ENCODE data around the gene NT5DC4.
"Not testable (repeated sequence)": the region's sequence is repeated elsewhere in the genome, so short reads cannot be mapped to it uniquely, and the experiment has no call there.

The NT5DC4 gene

DNA sequence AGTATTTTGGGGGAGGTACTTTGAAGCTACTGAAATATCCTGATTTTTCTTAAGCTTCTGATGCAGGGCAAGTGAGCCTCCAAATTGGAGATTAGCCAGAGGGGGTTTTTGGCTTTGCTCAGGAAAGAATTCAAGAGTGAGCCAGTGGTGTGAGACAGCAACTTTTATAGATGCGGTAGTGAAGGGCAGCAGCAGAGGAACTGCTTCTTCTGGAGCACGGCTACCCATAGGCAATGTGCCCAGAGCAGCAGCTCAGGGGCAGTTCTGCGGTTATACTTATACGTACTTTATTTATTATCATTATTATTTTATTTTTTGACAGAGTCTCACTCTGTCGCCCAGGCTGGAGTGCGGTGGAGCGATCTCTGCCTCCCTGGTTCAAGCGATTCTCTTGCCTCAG, 19.8 kb upstream of the NT5DC4 start:
- no peak for DNase-seq

DNA sequence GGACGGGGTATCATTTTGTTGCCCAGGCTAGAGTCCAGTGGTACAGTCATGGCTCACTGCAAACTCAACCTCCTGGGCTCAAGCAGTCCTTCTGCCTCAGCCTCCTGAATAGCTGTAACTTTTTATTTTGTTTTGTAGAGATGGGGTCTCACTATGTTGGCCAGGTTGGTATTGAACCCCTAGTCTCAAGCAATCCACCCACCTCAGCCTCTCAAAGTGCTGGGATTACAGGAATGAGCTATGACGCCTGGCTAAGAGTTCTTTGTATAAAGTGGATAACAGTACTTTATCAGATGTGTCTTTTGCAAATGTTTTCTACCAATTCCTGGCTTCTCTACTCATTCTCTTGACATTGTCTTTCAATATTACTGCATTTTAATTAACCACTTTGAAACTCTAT, 17.1 kb upstream of the NT5DC4 start:
- DNase-seq = no peak

DNA sequence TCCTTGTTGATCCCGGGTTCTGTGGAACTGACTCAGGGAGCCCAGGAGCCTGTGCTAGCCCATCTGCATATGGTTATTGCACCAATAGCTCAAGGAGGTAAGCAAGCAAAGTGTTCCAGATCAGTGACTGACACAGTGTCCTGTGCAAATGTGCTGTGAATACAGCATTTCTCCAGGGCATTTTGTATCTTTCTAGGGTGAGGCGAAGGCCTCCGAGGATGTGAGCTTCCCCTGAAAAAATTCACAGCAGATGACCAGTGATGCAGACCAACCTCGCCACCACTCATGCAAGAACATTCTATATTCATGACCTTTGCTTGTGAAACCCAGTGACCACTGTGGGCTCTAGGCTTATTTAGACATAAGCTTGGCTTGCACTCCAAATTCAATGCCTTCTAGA, 15.2 kb upstream of the NT5DC4 start:
- no peak for DNase-seq

DNA sequence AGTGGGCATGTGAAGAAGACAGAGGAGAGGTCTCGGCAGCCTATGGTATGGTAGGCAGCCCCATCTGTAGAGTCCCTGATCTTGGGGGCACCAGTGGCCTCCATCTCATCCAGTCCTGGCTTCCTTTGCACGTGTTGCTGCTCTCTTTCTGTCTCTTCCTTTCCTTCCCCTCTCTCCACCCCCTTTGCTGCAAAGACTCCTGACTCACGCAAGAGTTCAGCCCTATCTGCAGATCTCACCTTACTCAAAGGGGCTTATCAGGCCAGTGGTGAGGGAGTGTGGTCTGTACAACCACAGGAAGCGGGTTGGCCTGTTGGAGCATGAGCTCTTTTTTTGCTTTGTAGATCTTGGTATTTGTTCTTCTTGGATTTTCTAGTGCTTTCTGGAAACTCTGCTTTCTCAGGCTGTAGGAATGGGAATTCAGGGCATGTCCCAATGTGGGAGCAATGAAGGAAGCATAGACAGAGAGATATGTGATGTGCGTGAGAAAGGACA, 14.6 kb upstream of the NT5DC4 start:
- DNase-seq = no peak

DNA sequence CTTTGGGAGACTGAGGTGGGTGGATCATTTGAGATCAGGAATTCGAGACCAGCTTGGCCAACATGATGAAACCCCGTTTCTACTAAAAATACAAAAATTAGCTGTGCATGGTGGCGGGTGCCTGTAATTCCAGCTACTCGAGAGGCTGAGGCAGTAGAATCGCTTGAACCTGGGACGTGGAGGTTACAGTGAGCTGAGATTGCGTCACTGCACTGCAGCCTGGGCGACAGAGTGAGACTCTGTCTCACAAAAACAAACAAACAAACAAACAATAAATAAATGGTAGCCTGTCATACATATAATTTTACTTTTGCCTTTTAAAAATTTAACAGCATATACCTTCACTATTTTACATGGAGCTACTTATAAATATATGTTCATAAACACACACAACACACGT, 13.9 kb upstream of the NT5DC4 start:
- DNase-seq = not testable (repeated sequence)

DNA sequence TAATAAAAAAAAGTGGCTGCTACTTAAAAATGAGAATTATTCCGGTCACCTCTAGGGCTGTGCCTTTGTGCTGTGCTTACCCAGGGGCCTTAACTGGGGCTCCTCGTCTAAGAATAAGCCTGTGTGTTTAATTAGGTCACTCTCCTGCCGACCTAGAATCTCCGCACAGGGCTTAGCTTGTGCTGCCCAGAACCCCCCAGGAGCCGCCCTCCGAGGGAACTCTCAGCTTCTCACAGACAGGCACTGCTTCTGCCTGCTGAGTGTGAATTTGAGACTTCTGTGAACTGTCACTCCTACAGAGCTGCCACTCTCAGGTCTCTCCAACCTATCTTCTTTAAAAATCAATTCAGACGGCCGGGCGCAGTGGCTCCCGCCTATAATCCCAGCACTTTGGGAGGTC, 11.9 kb upstream of the NT5DC4 start:
- DNase-seq = no peak

DNA sequence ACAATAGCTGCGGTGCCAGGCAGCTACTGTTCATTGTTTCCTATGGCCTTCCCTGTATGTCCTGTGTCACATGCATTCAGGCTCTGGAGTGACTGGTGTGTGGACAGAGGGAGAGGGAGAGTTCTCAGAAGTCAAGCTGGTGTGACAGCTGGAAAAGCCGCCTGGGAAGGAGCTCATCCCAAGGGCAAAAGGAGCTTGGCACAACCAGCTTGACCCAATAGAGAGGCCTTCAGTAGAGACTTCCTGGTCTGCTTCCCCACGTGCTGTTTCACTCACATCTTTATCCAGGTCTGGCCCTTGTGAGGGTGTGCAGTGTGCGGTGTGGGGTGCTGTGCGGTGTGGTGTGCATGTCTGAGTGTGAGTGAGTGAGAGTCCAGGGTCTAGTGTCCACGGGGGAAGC, 11.1 kb upstream of the NT5DC4 start:
- no peak for DNase-seq

DNA sequence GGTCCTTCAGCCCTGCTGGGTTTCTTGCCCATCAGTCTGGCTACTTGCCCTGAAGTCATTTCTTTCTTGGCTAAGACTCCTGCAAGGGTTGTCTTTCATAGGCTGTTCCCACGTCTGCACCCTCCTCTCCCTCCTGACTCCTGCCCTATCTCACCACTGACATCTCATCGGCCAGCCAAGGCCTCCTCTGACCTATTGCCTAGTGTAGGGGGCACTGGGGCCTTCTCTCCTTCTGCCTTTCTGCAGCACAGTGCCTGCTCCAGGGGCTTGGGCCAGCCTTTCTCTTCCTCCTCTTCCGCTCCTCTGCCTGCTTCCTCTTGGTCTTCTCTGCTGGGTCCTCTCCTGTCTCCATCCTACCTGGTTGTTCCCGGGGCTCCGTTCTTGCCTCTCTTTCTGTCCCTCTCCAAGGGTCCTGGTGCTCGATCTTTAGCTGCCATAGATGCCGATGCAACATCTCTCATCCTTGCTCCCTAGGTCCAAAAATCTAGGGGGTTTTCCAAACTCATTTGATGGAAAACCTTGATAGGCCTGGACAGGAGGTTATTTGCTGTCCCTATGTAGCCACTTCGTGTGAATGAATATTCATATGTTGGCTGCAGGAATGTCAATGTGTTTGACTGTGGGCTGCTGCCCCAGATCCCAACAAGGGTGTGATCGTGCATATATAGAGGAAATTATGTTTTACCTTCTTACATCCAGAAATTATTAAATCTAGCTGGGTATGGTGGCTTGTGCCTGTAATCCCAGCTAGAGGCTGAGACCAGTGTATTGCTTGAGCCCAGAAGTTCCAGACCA, 9.7 kb upstream of the NT5DC4 start:
- no peak for DNase-seq

DNA sequence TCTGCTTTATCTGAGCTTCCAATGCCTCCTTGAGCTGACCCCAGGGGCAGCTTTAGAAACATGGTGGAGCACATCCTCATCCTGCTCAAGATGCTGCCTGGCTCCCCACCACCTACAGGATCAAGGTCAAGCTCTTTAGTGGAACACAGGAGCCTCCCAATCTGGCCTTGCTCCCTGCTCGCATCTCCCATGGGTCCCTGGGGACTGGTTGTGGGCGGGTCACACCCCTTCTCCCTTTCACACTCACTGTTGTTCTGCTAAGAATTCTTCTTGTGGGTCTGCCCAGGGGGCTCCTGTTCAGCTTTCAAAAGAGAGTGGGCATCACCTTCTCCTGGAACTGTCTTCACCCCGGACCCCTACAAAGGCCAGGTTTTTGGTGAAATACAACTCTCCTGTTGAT, 8.4 kb upstream of the NT5DC4 start:
- no peak for DNase-seq

DNA sequence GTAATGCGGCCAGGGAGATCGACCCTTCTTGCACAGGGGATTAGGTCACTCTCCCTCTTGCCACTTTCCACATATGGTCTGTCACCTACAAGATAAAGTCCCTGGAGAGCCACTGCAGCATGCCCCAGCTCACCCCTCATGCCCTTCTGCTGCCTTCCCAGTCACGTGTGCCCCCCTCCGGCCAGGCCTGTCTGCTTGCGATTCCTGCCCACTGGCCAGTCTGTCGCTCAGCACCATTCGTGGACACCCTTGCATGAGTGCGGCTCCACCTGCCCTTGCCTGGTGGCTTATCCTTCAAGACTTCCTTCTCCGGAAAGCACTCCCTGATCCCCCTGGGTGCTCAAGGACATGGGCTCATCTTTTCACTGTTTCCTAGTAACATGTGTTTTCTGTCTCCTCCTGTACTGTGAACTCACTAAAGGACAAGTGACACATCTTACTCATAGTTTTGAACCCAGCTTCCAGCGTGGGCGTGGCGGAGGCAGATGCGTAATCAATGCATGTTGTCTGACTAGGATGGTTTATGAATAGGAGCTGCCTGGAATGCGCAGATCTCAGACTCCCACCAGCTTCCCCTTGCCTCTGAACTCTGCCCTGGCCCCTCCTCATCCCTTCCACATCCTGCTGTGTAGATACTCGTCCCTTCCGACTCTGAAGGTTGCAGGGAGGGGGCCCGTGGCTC, 7.8 kb upstream of the NT5DC4 start:
- DNase-seq = no peak

DNA sequence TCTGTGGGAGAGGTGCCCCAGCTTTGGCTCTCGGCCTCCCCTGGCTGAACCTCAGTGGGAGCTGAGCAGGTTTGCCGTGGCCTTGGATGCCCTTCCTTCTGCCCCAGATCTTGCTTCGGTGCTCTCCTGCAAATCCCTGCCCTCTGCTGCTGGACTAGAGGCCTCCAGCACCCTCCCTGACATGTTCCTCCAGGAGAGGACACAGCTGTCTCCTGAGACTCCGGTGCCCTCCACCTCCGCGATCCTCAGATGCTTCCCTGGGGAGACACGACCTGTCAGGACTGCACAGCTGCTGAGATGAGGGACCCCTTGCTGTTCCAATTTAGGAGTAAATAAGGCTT, 7.3 kb upstream of the NT5DC4 start:
- DNase-seq = no peak

DNA sequence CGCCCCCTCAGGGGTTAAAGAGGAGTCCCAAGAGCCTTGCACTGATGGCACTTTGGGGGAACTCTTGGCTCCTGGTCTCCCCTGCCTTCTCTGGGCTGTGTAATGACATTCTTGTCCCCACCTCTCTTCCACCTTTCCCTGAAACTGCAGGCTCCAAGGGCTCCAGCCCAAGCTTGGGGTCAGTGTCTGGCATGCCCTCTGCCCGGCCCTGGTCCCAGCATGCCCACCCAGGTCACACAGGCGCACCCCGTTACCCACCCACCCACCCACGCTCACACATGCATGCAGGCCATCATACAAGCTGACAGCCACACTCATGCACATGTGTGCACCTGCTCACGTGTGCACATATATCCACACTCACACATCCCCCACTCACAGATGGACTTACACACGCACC, 6.9 kb upstream of the NT5DC4 start:
- DNase-seq = no peak

DNA sequence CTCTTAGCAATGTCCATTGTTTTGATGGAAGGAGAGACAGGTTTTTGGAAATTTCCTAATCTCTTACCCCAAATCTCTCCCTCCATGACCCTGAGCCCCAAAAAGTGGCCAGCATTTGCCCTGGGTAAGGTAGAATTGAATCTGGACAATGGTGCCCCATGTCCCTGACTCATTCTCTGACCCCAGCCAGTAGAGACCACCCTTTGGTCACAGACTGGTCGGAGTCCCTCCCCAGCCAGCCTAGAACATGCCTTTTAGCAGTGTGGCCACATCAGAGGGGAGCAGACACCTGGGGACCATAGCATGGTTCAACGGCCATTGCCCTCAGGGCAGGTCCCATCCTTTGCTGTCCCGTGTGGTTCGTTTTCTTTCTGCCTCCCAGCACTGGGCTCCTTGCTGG, 6.5 kb upstream of the NT5DC4 start:
- DNase-seq = no peak

DNA sequence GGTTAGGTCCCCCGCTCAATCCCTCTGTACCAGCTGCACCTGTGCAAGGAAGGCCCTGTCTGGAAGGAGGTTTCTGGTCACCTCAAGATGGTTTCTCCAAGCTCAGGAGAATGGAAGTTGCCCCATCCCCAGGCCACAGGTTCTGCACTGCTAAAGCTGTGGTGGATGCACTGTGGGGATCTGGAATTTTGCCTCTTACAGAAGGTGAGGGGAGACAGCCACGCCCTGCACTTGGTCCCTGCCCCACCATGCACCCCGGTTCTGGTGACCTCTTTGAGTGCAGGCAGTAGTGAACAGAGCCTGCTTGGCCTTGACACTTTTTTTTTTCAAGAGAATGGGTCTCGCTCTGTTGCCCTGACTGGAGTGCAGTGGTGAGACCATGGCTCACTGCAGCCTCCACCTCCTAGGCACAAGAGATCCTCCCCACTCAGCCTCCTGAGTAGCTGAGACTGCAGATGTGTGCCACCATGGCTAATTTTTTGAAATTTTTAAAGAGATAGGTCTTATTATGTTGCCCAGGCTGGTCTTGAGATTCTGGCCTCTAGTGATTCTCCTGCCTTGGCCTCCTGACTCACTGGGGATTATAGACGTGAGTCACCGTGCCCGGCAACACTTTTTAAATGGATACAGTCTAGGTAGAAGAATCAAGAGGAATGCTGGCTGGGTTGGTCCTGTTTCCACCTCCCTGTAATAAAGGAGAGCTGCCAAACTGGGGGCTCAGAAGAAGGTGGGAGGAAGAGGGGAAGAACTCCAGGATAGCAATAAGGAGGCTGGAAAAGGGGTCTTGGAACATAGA, 5.8 kb upstream of the NT5DC4 start:
- no peak for DNase-seq

DNA sequence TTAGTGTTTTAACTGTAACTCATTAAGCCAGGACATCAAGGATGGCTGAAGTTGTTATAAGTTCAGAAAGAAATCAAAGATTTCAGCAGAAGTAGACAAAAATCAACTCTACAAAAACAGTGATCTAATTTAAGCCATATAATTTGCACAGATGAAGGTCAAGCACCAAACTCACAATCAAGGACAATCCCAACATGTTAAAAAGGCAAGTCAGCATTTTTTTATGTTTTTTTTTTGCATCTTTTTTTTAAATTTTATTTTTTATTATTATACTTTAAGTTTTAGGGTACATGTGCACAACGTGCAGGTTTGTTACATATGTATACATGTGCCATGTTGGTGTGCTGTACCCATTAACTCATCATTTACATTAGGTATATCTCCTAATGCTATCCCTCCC, 4.7 kb upstream of the NT5DC4 start:
- DNase-seq = not testable (repeated sequence)

DNA sequence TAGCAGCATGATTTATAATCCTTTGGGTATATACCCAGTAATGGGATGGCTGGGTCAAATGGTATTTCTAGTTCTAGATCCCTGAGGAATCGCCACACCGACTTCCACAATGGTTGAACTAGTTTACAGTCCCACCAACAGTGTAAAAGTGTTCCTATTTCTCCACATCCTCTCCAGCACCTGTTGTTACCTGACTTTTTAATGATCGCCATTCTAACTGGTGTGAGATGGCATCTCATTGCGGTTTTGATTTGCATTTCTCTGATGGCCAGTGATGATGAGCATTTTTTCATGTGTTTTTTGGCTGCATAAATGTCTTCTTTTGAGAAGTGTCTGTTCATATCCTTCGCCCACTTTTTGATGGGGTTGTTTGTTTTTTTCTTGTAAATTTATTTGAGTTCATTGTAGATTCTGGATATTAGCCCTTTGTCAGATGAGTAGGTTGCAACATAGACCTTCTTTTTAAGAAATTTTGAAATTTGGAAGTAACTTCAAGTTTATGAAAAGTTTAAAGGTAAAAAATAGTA, 3.9 kb upstream of the NT5DC4 start:
- not testable (repeated sequence) for DNase-seq

DNA sequence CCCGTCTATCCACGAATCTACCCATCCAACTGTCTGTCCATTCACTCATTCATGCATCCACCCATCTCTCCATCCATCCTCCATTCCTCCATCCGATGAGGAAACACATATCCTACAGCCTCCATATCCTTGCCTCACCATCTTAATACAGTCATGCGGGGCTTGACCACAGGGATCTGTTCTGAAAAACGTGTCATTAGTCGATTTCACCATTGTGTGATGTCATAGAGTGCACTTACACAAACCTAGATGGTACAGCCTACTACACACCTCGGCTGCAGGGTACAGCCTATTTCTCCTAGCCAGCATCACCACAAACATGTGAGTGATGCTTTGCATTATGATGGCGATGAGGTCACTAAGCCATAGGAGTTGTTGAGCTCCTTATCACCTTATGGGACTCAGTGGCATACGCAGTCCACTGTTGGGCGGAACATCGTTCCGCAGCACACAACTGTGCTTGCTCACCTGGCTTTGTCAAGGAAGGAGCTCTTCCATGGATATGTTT, 1.9 kb upstream of the NT5DC4 start:
- no peak for DNase-seq

DNA sequence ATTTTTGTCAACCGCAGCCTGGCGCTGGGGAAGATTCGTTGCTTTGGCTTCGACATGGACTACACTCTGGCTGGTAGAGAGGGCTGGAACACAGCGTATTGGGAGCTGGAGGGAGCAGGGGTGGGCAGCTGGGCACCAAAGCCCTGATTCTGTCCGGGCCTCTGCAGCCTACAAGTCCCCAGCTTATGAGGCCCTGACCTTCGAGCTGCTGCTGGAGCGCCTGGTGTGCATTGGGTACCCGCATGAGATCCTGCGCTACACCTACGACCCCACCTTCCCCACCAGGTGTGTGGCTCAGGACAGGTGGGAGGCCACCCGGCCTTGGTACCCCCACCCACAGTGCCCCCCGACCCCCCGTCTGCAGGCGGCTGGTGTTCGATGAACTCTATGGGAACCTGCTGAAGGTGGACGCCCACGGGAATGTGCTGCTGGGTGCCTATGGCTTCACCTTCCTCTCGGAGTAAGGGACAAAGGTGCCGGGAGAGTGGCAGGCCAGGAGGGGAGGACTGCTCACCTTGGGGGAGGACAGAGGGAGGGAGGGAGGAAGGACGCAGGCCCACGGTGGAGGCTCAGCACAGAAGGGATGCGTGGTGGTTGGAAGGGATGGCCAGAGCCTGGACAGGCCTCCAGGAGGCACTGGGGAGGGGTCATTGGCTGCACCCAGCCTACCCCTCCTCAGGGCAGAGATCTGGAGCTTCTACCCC, 1.2 kb downstream of the NT5DC4 start:
- DNase-seq = no peak

DNA sequence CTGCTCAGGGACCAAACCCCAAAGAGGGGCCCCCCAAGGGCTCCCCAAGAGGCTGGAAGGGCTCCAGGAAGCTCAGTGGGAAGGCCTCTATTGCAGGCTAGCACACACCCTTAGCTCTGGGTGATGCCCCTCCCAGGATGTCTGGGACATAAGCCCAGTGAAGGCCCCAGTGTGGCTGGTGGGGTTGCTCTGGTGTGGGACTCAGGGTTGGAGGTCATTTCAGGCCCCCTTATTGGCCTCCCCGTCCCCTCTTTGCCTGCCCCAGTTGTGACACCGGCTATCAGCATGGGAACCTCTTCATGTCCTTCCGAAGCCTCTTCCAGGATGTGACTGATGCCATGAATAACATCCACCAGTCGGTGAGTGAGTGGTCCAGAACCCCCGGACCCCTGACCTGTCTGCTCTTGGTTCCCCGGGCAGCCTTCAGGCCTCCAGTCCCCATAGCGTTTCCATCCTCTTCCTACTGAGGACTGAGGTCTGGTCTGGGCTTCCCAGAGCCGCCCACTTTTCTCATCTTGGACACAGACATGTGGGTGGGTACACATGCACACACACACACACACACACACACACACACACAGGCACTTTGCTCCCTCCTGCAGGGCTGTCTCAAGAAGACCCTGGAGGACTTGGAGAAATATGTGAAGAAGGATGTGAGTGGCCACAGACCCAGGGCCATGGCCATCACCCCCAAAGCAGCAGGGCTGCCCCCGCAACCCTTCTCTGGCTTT, 2.2 kb downstream of the NT5DC4 start:
- no peak for DNase-seq

DNA sequence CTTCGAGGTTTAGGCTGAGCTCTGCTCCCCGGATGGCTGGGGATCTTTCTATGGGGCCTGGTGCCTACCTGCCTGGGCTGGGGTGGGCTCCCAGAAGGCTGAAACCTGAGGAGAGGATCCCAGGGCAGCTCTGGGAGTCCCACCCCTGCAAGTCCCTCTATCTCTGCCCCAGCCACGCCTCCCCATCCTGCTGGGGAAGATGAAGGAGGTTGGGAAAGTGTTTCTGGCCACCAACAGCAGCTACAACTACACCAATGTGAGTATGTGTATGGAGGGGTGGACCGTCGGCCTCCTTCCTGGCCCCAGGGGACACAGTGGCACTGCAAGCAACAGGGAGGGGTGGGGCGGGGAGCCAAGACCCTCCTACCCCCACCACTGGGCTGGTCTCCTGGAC, 2.7 kb downstream of the NT5DC4 start:
- DNase-seq = no peak

DNA sequence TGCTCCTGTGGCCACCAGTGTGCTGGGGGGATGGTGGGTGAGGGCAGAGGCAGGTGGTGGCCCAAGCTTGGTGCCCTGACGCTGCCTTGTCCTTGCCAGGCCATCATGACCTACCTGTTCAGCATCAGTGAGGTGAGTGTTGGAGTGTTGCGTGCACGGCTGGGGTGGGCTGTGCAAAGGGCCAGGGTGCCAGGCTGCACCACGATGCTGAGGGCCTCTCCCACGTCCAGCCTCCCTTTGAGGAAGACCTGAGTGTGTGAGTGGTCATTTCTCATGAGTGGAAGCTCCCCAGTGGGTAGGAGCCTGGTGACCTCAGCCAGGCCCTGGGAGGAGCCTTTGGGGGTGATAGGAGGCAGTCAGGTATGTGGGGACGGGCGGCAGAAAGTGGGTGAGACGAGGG, 3.2 kb downstream of the NT5DC4 start:
- DNase-seq = no peak
